Measurements from ENCODE around the gene TLE3.

Gene TLE3

DNA sequence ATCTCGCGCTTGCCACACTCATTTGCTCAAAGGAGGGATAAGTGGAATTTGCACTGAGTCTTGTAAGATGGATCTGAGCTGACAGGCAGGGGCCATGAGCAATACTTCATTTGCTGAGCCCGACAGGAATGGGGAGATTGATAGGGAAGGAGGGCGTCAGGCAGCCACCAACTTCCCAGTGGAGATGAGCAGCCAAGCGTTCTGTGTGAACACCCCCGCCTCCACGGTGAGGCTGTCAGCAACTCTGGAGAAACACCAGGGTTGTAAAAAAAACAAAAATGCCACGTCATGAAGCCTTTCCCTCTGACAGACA is 36.8 kb downstream of the TLE3 start:
- no peak for FAIRE-seq

GRCh38 chr15:70060214-70060992 is 37.3 kb downstream of the TLE3 start:
- no peak for FAIRE-seq

DNA sequence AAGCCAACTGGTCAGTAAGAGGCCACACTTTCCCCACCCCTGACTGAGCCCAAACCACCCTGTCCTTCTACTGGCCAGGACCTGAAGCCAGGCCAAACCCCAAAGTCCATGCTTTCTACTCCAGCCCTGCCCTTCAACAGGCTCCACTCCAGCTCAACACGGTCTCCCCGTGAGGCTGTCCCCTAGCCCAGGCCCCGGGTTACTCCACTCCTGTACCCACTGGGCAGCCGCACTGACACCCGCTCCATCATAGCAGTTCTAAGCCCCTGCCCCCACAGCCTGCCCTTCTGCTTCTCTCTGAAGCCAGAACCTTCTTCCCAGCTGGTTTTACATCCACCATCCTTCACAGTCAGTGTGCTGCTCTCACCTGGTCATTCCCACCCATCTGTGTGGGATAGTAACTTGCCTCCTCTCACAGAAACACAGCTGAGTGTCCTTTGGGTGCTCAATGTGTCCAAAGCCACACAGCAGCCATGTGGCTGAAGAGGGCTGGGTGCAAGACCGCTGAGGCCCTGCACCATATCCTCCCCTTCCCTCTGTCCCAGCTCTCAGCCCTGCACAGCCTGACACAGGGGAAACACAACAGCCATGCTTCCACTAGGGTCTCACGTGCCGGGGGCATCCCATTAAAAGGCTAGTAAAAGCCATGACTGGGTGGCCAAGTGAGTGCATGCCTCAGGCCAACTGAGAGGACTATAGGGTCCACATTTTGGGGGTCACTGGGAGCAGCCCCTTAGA is 38.1 kb downstream of the TLE3 start:
- no peak for FAIRE-seq

DNA sequence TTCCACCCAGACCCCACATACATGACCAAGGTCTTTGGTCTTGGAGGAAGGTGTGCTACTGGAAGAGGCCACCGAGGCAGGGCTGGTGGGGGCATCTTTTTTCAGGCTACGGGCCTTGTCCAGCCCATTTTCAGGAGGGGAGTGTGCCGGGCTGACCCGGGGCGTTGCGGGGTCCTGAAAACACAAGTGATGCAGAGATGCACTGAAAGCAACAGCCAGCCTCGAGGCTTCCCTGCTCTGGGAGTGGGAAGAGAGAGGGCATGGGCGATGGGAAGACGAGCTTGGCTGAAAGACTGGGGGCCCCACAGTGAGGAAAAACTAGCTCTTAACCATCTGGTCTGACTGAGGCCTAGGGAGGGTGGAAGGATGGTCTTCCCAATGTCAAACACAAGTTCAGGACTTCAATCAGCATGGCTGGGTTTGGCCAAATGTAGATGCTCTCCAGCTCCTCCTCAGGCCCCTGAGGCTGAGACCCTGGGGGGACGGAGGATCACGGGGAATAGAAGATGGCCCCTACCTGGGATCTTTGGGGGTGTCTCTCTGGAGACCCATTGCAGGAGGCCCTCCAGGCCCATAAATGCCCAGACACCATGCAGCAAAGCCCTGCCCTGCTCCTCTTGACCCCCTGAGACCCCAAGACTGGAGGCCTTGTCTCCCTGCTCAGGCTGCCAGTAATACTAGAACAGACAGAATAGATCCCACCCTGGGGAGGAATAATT is 38.9 kb downstream of the TLE3 start:
- no peak for FAIRE-seq

- FAIRE-seq: no peak
Measured at GRCh38 chr15:70057931-70058641, 39.6 kb downstream of the TLE3 start.

DNA sequence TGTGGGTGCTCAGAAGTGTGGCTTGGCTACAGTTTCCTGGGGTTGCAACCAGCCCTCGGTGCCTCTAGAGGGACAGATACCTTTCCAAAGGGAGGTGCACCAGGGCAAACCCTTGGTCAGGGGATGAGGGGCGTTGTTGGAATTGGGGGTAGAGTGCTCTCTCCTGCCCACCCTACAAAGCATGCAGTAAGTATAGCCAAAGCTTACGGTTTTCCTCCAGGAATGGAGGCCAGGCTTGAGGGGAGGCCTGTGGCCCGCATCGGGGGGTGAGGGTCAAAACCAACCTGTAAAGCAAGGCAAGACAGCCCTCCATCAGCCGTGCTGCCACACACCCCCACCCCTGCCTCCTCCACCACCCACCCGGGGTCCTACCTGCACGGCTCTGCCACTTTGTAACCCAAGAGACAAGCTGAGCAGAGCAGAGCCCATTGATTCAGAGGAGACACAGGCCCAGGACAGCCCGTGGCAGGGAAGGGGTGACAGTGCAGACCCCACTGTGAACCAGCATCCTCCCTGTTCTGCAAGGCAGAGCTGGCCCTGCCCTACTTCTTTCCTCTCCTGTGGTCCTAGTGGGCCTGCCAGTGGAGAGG is 41.5 kb downstream of the TLE3 start:
- no peak for FAIRE-seq

DNA sequence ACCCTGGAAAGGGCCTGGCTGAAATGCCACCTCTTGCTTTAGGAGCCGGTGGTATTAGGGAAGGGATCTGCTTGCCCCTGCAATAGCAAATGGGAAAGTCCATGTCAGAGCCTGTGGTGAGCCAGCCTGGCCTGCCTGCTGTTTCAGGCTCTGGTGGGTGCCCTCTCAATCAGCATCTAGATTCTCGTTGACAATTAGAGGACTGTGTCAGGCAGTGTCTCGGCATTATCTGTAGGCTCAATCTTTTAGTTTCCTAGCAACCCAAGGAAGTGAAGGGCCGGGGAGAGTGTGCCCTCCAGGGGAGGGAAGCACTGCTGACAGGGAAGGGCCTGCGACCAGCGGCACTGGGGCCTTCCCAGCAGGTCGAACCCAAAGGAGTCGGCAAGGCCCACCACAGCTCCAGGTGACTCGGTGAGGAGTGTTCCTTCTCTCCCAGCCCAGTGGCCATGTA is 42.1 kb downstream of the TLE3 start:
- no peak for FAIRE-seq

DNA sequence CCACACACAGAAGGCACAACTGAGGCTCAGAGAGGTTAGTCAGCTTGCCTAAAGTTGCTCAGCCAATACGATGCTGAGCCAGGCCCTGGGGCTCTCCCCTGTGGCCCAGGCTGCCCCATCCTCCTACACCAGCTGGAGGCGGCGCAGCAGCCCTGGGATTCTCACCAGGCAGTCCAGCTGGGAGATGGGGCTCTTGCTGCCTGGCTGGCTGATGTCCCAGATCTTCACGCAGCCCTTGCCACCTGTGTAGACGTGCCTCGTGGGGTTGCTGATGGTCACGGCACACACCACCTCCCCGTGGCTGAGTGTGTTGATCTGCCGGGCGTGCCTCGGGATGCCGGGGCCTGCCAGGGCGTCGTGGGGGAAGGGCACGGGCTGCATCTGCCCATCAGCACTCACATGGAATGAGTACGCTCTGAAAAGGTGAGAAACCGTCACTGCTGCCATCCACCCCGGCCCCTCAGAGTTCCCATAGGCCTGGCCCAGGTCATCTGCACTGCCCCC is 42.8 kb downstream of the TLE3 start:
- no peak for FAIRE-seq

- no peak for FAIRE-seq
Measured at GRCh38 chr15:70054366-70054765, 43.4 kb downstream of the TLE3 start.

DNA sequence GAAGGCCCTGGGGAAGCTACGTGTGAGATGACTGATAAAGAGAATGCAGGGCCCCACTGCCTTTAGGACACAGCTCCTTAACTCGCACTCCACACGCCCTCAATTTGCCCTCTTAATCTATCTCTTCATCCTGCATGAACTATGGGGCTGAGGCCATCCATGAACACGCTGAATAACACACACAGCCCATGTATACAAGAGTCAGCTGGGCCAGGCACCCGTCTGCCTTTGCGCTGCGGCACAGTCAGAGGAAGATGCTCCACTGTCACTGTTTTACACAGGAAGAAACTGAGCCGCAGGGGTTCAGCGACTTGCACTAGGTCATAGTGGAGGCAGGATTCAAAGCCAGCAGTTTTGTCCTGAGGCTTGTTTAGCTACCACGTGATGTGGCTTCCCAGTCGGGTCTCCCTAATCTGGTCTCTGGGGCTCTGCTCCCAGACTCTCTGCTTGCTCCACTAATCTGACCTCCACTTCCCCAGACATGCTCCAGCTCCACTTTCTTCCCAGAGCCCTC is 43.9 kb downstream of the TLE3 start:
- no peak for FAIRE-seq

DNA sequence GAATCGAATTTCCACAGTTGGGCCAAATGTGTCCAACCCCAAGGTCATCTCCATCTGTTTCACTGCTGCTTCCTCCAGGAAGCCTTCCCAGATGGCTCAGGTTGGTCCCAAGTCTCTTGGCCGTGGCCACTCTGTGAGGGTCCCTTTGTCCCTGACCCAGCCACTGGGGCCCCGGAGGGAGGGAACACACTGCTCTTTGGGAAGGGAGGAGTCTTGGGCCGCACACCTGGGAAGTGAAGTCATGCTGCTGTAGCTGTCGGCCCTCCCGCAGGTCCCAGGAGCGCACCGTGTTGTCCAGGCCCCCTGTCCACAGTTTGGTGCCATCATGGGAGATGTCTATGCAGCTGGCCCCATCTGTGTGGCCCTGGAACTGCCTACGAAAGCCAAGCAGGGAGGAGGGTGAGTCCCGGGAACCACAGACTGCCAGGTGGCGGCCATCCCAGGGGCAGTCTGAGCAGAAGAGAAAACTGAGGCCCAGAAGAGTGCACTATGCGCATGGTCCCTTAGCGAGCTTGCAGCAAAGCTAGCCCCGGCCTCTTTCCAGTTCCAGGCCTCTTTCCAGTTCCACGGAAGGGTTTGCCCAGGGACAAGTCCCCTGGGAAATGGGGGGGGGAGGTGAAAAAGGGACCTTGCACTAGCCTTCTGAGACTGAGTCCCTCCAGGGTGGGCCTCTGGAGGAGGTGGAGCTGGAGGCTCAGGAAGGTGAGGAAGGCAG is 44.6 kb downstream of the TLE3 start:
- no peak for FAIRE-seq

GRCh38 chr15:70051948-70052633 is 45.6 kb downstream of the TLE3 start:
- FAIRE-seq: no peak

GRCh38 chr15:70050970-70051369 is 46.7 kb downstream of the TLE3 start:
- FAIRE-seq: no peak

- FAIRE-seq: no peak
Measured at GRCh38 chr15:70050441-70050840, 47.3 kb downstream of the TLE3 start.

DNA sequence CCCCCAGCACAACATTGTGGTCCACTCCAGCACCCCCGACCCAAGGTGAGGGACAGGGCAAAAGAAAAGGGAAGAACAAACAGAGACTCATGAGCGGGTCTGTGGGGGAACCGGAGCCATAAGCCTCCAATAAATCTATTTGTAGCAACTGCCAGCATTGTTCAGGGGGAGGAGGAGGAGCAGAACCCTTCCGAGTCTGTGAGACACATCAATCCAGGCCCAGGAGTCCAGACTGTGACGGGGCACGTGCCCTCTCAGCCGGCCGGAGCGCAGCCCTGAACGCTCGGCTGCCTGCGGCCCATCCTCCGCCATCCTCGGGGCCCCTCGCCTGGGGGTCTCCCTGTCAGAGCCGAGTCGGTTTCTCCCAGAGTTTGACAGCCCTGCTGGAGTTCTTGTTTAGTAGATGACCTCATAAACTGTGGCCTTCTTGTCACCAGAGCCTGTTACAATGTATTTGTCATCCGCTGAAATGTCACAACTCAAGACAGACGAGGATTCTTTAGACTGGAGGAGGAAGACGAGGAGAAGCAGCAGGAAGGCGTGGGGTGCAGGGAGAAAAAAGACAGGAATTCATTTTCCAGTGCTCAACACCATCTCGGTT is 47.9 kb downstream of the TLE3 start:
- no peak for FAIRE-seq

DNA sequence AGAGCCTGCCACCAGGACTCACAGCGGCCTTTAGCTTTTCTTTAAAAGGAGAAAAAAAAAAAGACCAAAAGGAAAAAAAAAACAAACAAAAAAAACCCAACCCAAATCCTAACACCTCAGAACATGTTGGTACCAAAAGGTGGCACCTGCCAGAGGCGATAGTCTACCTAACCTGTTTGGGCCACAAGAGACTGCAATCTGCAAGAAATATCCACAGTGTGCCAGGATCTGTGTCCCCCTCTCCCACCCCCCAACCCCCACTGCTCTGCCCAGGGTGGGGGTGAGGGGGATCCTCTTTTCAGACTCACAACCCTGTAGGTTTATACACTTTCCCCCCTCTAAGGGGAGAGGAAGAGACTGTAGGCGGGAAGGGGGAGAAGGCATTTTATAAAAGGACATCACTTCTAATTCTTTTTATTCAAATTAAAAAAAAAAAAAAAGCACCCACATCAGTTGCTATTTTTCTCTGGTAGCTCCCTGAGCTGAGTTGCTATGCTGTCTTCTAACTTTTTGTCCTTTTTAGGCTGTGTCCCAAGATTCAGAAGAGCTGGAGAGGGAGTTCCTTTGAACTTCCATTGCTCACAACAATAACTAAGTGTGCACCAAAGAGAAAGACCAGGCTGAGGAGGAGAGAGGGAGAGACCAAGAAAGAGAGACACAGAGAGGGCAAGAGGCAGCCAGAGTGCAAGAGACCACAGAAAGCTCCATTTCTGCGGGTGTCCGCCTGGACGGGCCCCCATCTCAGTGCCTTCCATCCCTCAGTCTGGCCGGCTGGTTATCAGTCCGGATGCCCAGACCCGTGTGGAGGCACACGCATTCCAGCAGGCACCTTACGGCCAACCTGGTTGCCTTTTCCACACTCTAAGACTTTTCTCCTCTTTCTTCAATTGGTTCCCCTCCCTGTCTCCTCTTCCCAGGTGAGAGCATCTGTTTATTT is 48.9 kb downstream of the TLE3 start:
- no peak for FAIRE-seq

- FAIRE-seq: no peak
Measured at GRCh38 chr15:70048198-70048565, 49.5 kb downstream of the TLE3 start.

DNA sequence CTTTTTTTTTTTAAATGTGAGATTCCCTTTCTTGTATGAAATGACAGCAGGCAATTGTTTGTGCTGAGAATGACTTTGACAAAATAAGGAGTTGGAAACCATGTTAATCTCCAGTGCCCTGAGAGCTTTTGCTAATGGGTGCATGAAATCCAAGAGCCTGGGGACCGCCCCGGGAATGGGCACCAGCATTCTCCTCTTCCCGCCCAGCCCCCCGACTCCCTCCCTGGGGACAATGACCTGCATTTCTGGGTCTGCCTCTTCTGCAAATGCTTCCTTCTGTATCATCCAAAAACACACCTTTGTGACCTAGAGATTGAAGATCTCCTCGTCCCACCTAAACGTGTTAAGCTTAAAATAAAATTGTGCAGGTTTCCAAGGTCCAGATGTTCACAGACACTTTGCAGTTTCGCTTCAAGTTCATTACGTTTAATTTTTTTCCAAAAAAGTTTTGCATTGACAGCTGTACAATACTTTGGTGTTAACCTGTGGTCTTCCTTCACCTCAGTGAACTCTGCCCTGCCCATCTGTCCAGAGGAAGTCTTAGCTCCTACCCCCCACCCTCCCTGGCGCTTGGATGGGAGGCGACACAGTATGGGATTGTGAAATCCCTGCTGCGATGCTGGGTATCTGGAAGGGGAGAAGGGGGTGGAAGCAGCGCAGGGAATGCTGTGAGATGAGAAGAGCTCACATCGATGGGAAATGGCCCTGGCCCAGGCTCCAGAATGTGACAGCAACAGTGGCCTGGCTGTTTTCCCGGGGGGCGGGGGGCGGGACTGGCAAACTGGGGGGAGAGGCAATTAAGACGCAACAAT is 50.1 kb downstream of the TLE3 start:
- no peak for FAIRE-seq

All from A204.1 (cell line).